Ectodermal cell (in vitro differentiated cells): ENCODE data around the gene FNDC3B.
"Not testable (repeated sequence)": the region's sequence is repeated elsewhere in the genome, so short reads cannot be mapped to it uniquely, and the experiment has no call there.

ENCODE experiments used
- H3K27ac ChIP-seq: 2 replicates; pipeline ENCODE4 v1.7.0; 2013; ENCODE audit warnings: mild to moderate bottlenecking, low read depth, low read length; ENCODE audit not compliant: insufficient read depth, poor library complexity, severe bottlenecking
- H3K27me3 ChIP-seq: 2 replicates; pipeline ENCODE4 v1.7.0; 2013; ENCODE audit warnings: mild to moderate bottlenecking, low read length; ENCODE audit not compliant: insufficient read depth, control insufficient read depth, poor library complexity, severe bottlenecking
- H3K36me3 ChIP-seq: one replicate; pipeline ENCODE4 v1.7.0; 2013; ENCODE audit warnings: low read length; ENCODE audit not compliant: control insufficient read depth, insufficient read depth
- H3K4me1 ChIP-seq: one replicate; pipeline ENCODE4 v1.7.0; 2013; ENCODE audit warnings: low read length; ENCODE audit not compliant: control insufficient read depth, insufficient read depth
- H3K4me3 ChIP-seq: 2 replicates; pipeline ENCODE4 v1.7.0; 2013; ENCODE audit warnings: low read depth, low read length, control low read depth; ENCODE audit not compliant: insufficient read depth
- H3K9me3 ChIP-seq: 2 replicates; pipeline ENCODE4 v1.7.0; 2013; ENCODE audit warnings: mild to moderate bottlenecking, low read length, moderate library complexity; ENCODE audit not compliant: control insufficient read depth
- WGBS, 2 experiments: methylation state at CpG; one replicate each; pipeline ENCODE4 v1.1.7; 2013; ENCODE audit warnings: missing lambda C conversion rate in 2 of 2; 5-methylcytosine and 5-hydroxymethylcytosine counted together

Gene FNDC3B

GRCh38 chr3:172042663-172043179, 3.3 kb downstream of the FNDC3B start:
- H3K4me3 ChIP-seq, H3K27ac ChIP-seq: not testable (repeated sequence)

GRCh38 chr3:172043233-172043632, 3.9 kb downstream of the FNDC3B start:
- no peaks in the 10 kb centered on the region for H3K9me3 ChIP-seq
- H3K27me3 ChIP-seq, result no peaks in the 10 kb centered on the region
- no peaks in the 10 kb centered on the region for H3K36me3 ChIP-seq
- H3K4me3 ChIP-seq, result no peak overlapping the region
- H3K4me1 ChIP-seq, result peaks cover 7% of the 10 kb centered on the region
- H3K27ac ChIP-seq, result no peak overlapping the region
- 93 to 96% methylated on average over 3 to 4 of the region's 5 CpGs for WGBS, 2 experiments

More at GRCh38 chr3:172042663-172043179, 3.3 kb downstream of the FNDC3B start:
- H3K36me3 ChIP-seq, H3K9me3 ChIP-seq, H3K27me3 ChIP-seq, H3K4me1 ChIP-seq: not testable (repeated sequence)
- 92 to 94% methylated on average over 21 of the region's 21 CpGs for WGBS, 2 experiments

DNA sequence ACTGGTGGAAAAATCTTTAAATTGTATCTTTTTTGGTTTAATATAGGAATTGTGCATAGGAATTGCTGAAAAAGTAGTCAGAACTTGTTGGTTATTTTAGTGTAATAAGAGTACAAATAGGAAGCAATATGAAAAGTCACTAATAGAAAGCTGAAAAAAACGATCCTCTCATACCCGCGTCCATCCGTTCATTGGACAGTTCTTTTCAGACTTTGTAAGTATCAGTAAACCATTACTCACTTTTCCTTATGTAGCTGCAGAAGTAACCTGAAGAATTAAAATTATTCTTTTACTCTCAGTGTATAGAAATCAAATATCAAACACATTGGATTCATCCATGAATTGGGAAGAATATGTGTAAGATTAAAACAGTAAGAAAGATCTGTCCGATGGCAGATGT, 4.4 kb downstream of the FNDC3B start:
- Histone ChIP-seq H3K4me3 (no peak overlapping the region), H3K9me3 (no peaks in the 10 kb centered on the region), H3K27ac (no peak overlapping the region), H3K36me3 (no peaks in the 10 kb centered on the region), H3K4me1 (peaks cover 5% of the 10 kb centered on the region), H3K27me3 (no peaks in the 10 kb centered on the region)
- WGBS, 2 experiments, result 95 to 98% methylated on average over 5 of the region's 5 CpGs

- Histone ChIP-seq H3K36me3 (no peaks in the 10 kb centered on the region), H3K9me3 (no peaks in the 10 kb centered on the region), H3K4me1 (peaks cover 3% of the 10 kb centered on the region), H3K27ac (no peak overlapping the region), H3K4me3 (no peak overlapping the region), H3K27me3 (no peaks in the 10 kb centered on the region)
- 82 to 89% methylated on average over 3 of the region's 4 CpGs for WGBS, 2 experiments
These were observed 5.6 kb downstream of the FNDC3B start for GRCh38 chr3:172044833-172045585.

DNA sequence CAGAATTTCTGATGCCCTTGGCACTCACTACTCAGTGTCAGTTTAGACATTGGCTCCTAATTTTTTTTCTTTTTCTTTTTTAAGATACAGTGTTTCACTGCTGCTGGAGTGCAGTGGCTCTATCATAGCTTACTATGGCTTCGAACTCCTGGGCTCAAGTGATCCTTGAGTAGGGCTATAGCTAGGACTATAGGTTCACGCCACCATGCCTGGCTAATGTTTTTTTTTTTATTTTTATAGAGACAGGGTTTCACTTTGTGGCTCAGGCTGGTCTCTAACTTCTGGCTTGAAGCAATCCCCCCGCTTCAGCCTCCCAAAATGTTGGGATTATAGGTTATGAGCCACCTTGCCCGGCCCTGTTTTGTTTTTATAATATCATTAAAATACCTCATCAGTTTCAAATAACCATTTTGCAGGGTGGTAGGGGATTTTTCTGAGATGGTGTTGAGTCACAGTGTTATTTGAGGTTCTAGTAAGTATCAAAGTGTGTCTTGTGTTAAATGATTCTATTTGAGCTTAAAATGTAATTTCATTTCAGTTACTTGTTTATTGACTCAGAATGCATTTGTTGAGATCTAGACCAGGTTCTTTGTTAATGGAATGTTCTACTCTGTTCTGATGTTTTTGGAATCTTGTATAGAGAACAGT, 7.0 kb downstream of the FNDC3B start:
- Histone ChIP-seq H3K9me3 (no peaks in the 10 kb centered on the region), H3K4me3 (no peak overlapping the region), H3K27ac (no peak overlapping the region), H3K27me3 (no peaks in the 10 kb centered on the region), H3K4me1 (peaks cover 3% of the 10 kb centered on the region), H3K36me3 (peaks cover 1% of the 10 kb centered on the region)
- 96 to 98% methylated on average over 3 to 4 of the region's 4 CpGs for WGBS, 2 experiments

DNA sequence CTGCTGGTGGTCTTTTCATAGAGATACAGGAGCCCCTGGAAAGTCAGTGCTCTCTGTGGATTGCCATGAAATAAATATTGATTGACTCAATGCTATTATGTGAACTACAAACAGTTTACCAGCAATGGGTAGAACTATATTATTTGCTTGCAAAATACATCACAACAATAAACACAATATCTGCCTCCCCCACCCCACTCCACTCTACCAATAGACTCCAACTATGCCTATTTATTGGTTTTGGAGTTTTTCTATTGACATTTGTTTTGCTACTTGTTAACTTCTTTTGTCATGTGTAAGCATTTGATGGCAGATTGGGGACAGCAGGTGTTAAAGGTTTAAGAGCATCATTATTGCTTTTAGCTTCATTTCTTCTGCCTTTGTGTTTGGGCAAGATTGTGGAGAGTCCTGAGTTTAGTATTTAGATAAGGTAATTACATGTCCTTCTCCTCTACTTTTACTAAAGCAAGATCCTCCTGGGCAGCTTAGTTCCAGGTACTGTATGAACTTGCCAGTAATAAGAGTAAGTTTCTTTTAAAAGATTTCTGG, 8.3 kb downstream of the FNDC3B start:
- Histone ChIP-seq H3K27ac (no peak overlapping the region), H3K4me3 (no peak overlapping the region), H3K4me1 (no peaks in the 10 kb centered on the region), H3K36me3 (peaks cover 3% of the 10 kb centered on the region), H3K9me3 (no peaks in the 10 kb centered on the region), H3K27me3 (no peaks in the 10 kb centered on the region)

DNA sequence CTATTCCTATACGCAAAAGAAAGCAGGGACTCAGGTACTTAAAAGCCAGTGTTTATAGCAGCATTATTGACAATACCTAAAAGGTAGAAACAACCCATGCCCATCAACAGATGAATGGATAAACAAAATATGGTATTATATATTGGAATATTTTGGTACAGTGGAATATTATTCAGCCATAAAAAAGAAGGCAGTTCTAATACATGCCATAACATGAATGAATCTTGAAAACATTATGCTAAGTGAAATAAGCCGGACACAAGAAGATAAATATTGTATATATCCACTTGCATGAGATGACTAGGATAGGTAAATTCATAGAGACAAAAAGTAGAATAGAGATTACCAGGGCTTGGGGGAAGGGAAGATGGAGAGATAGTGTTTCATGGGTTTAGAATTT, 9.2 kb downstream of the FNDC3B start:
- H3K36me3 ChIP-seq, result peaks cover 3% of the 10 kb centered on the region
- 90 to 100% methylated on average over 1 to 2 of the region's 2 CpGs for WGBS, 2 experiments
- H3K27me3 ChIP-seq, result no peaks in the 10 kb centered on the region
- H3K4me3 ChIP-seq, result no peak overlapping the region
- H3K27ac ChIP-seq, result no peak overlapping the region
- H3K9me3 ChIP-seq, result no peaks in the 10 kb centered on the region
- H3K4me1 ChIP-seq, result no peaks in the 10 kb centered on the region

- WGBS, 2 experiments, result 93 to 100% methylated on average over 3 of the region's 3 CpGs
- Histone ChIP-seq H3K4me1 (peaks cover 7% of the 10 kb centered on the region), H3K36me3 (peaks cover 3% of the 10 kb centered on the region), H3K27ac (no peak overlapping the region), H3K4me3 (no peak overlapping the region), H3K9me3 (no peaks in the 10 kb centered on the region), H3K27me3 (no peaks in the 10 kb centered on the region)
These were observed 12.1 kb downstream of the FNDC3B start for GRCh38 chr3:172051310-172051956.

DNA sequence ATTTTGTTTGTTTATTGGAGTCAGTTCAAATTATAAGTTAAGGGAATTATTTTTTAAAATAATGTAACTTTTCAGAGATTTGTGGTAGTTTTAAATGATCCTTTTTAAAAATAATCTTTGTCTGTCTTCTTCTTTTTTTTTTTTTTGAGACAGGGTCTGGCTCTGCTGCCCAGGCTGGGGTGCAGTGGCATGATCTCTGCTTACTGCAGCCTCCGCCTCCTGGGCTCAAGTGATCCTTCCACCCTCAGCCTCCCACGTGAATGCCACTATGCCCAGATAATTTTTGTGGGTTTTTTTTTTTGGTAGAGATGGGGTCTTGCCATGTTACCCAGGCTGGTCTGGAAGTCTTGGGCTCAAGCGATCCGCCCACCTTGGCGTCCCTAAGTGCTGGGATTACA, 12.6 kb downstream of the FNDC3B start:
- H3K36me3 ChIP-seq, result peaks cover 3% of the 10 kb centered on the region
- 90 to 95% methylated on average over 5 of the region's 5 CpGs for WGBS, 2 experiments

DNA sequence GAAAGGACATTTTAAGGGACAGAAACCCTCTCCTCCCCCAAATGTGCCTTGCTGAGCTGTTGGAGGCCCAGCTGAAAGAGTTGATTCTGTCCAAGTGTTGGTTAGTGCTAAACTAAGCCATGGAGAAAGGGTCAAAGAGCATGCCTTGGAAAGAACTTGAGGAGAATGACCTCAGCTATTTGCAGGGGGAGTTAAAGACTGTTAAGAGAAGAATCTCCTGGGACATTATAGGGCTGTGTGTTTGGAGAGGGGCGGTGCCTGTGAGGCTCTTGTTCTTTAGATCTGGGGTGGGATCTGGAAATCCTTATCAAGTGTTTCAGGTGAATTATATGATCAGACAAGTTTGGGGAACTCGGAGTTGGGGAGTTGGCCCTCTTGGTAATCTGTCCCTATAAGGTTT, 13.0 kb downstream of the FNDC3B start:
- Histone ChIP-seq H3K27me3 (no peaks in the 10 kb centered on the region), H3K4me3 (no peak overlapping the region), H3K27ac (no peak overlapping the region), H3K9me3 (no peaks in the 10 kb centered on the region), H3K4me1 (peaks cover 10% of the 10 kb centered on the region), H3K36me3 (peaks cover 3% of the 10 kb centered on the region)
- WGBS, 2 experiments, result 94 to 98% methylated on average over 2 of the region's 2 CpGs

More for the DNA sequence above, 12.6 kb downstream of the FNDC3B start:
- no peaks in the 10 kb centered on the region for H3K27me3 ChIP-seq
- no peak overlapping the region for H3K27ac ChIP-seq
- H3K4me3 ChIP-seq, result no peak overlapping the region
- peaks cover 10% of the 10 kb centered on the region for H3K4me1 ChIP-seq
- no peaks in the 10 kb centered on the region for H3K9me3 ChIP-seq
